Sigmoid colon (tissue), 4 donors: ENCODE measurements around the gene SLC37A3.
"Not testable (repeated sequence)": the region's sequence is repeated elsewhere in the genome, so short reads cannot be mapped to it uniquely, and the experiment has no call there.

Experiments used
- CTCF ChIP-seq, 4 experiments: fragments of 450-650 bp in 3 of 4; fragments of 200-600 bp in 1 of 4; IDR thresholded peaks; one replicate each; pipeline ENCODE4 v1.5.1; 2016 to 2019; ENCODE audit warnings: antibody characterized with exemption in 4 of 4, mild to moderate bottlenecking in 3 of 4, moderate library complexity in 2 of 4
- POLR2A ChIP-seq, 2 donors: fragments of 450-650 bp; IDR thresholded peaks; one replicate each; pipeline ENCODE4 v1.6.1; 2016; ENCODE audit warnings: antibody characterized with exemption in 2 of 2, mild to moderate bottlenecking in 2 of 2, moderate library complexity in 2 of 2
- POLR2AphosphoS5 ChIP-seq, 4 donors: sonication (generic); formaldehyde crosslinking; IDR thresholded peaks; one replicate each; pipeline ENCODE4 v1.6.1; 2017; ENCODE audit warnings: antibody characterized with exemption in 4 of 4

GRCh38 chr7:140418156-140418472 lies 19.8 kb upstream of the SLC37A3 start:
- TF ChIP-seq POLR2A, POLR2AphosphoS5, CTCF (IDR thresholded peaks at IDR 0.05): not testable (repeated sequence)
